ENCODE measurements around the gene MICAL2.

DNA sequence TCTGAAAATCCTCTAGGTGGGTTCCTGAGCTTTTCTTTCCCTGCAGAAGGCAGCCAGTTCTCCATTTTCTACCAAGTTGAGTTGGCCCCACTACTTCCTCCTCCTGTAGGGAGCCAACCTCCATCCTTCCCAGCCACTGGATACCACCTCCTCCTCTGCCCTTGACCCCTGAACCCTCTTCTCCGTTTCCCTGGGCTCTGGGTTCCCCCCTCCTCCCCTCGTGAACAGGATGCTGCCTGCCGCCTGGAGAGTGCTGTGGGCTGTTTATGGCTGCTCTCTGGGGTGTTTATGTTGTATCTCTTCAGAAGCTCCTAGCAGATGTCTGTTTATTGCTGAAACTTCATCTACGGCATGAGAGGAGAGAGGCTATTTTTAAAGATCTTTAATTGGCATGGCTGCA lies 8.6 kb downstream of the MICAL2 start:
- TF ChIP-seq CTCF (IDR thresholded peaks at IDR 0.05; ENCODE audit: low read depth, low read length) (no peak), EZH2phosphoT487 (IDR thresholded peaks at IDR 0.05; ENCODE audit: low read depth) (no peak)
